ENCODE measurements around the gene CTNNBL1. TPM values are rescaled to one million over a fixed set of nuclear protein-coding genes. Genes with fewer than 3 reads are reported as not detected.

Gene CTNNBL1
- total and polyA plus RNA-seq, 2 donors (not counting 1 experiment from before 2014, with no cell fraction given) = 31.3 to 39.0 TPM

DNA sequence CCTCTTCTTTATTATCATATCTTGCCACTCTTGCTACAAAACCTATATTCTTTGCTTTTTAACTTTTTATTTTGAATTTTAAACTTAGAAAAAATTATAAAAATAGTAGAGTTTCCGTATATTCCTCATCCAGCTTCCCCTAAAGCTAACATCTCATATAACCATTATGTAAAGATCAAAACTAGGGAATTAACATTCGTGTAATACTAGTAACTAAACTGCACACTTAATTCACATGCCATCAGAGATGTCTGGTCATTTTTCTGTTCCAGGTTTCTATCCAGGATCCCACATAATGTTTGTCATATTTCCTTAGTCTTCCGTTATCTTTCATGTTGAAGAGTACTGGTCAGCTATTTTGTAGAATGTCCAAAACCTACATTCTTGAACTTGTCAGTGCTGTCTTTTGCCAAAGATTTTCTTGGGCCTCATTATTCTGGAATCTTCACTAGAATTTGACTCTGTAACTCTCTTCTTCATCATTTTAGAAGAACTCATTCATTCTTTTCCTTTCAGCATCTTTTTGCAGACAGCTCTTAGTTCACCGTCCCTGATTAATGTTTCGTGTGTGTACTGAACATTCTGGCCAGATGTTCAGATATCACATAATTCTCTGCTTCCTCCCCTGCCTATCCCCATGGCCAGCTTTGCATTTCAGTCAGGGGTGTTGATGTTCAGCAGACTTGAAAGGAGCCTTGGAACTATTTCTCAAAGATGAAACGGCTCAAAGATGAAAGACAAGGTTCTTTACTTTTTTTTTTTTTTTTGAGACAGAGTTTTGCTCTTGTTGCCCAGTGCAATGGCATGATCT lies 9.4 kb downstream of the CTNNBL1 start:
- no peaks in the 10 kb centered on the region for H3K27me3 ChIP-seq (ENCODE audit: control insufficient read depth, insufficient read depth, low read length)
- H3K4me2 ChIP-seq (ENCODE audit: extremely low read depth, insufficient read depth, low read length) = no peak overlapping the region
- no peak overlapping the region for H3K27ac ChIP-seq (ENCODE audit: insufficient read depth, low read length)
- no peak overlapping the region for H3K9ac ChIP-seq (ENCODE audit: insufficient read depth, low read length)
- no peaks in the 10 kb centered on the region for H3K9me3 ChIP-seq (ENCODE audit: control insufficient read depth, insufficient read depth, low read depth, low read length)
- no peaks in the 10 kb centered on the region for H3K36me3 ChIP-seq (ENCODE audit: control insufficient read depth, insufficient read depth, low read length)
- H3K79me2 ChIP-seq (ENCODE audit: control insufficient read depth, insufficient read depth, low read length) = peaks cover 4% of the 10 kb centered on the region
- TF ChIP-seq EZH2 (IDR thresholded peaks at IDR 0.05; ENCODE audit: low read length, missing control alignments) (no peak), CTCF (conservative IDR thresholded peaks at IDR 0.05 in 1 of 2, IDR thresholded peaks at IDR 0.05 in 1 of 2; ENCODE audit: low read depth in 1 of 2, low read length in 2 of 2) (no peak)
- no peak overlapping the region for H2AFZ ChIP-seq (ENCODE audit: low read length)
- no peaks in the 10 kb centered on the region for H4K20me1 ChIP-seq (ENCODE audit: control insufficient read depth, extremely low read depth, insufficient read depth, low read length)
- DNase-seq (ENCODE audit: low read depth in 2 of 2) = peak in 1 of 2 donors; percentile 34
- H3K4me1 ChIP-seq (ENCODE audit: control insufficient read depth, extremely low read depth, insufficient read depth, low read length) = no peaks in the 10 kb centered on the region
- H3K4me3 ChIP-seq (replicated peaks in 1 of 4; ENCODE audit: control extremely low read depth in 1 of 4, insufficient read depth in 1 of 4, low read depth in 3 of 4, low read length in 4 of 4) = no peak overlapping the region

DNA sequence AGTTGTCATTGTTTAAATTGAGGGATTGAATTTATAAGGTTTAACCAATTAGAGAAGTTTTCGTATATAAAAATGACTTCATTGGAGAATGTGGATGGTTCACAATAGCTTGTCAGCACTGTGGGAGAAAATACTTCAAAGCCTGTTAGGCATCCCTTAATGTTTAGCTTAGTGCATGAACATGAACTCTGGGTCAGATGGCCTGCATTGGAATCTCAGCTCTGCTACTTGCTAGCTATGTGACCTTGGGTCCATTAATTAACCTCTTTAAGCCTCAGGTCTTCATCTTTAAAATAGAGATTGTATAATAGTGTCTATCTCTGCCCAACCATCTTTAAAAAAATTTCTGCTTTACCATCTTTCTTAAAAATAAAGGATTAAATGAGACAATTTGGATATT lies 11.1 kb downstream of the CTNNBL1 start:
- no peaks in the 10 kb centered on the region for H3K36me3 ChIP-seq (ENCODE audit: control insufficient read depth, insufficient read depth, low read length)
- peaks cover 4% of the 10 kb centered on the region for H3K79me2 ChIP-seq (ENCODE audit: control insufficient read depth, insufficient read depth, low read length)
- no peak for DNase-seq (ENCODE audit: low read depth in 2 of 2)

GRCh38 chr20:37706298-37706697 lies 12.5 kb downstream of the CTNNBL1 start:
- Histone ChIP-seq H3K27me3 (ENCODE audit: control insufficient read depth, insufficient read depth, low read length) (no peaks in the 10 kb centered on the region), H3K9me3 (ENCODE audit: control insufficient read depth, insufficient read depth, low read depth, low read length) (no peaks in the 10 kb centered on the region), H3K79me2 (ENCODE audit: control insufficient read depth, insufficient read depth, low read length) (peaks cover 7% of the 10 kb centered on the region), H3K4me1 (ENCODE audit: control insufficient read depth, extremely low read depth, insufficient read depth, low read length) (no peaks in the 10 kb centered on the region), H4K20me1 (ENCODE audit: control insufficient read depth, extremely low read depth, insufficient read depth, low read length) (no peaks in the 10 kb centered on the region), H3K27ac (ENCODE audit: insufficient read depth, low read length) (no peak overlapping the region), H3K36me3 (ENCODE audit: control insufficient read depth, insufficient read depth, low read length) (no peaks in the 10 kb centered on the region), H2AFZ (ENCODE audit: low read length) (no peak overlapping the region), H3K4me2 (ENCODE audit: extremely low read depth, insufficient read depth, low read length) (no peak overlapping the region), H3K4me3 (replicated peaks in 1 of 4; ENCODE audit: control extremely low read depth in 1 of 4, insufficient read depth in 1 of 4, low read depth in 3 of 4, low read length in 4 of 4) (no peak overlapping the region), H3K9ac (ENCODE audit: insufficient read depth, low read length) (no peak overlapping the region)
- TF ChIP-seq CTCF (conservative IDR thresholded peaks at IDR 0.05 in 1 of 2, IDR thresholded peaks at IDR 0.05 in 1 of 2; ENCODE audit: low read depth in 1 of 2, low read length in 2 of 2) (no peak), EZH2 (IDR thresholded peaks at IDR 0.05; ENCODE audit: low read length, missing control alignments) (no peak)
- DNase-seq (ENCODE audit: low read depth in 2 of 2) = no peak

More for the DNA sequence above, 11.1 kb downstream of the CTNNBL1 start:
- TF ChIP-seq EZH2 (IDR thresholded peaks at IDR 0.05; ENCODE audit: low read length, missing control alignments) (no peak), CTCF (conservative IDR thresholded peaks at IDR 0.05 in 1 of 2, IDR thresholded peaks at IDR 0.05 in 1 of 2; ENCODE audit: low read depth in 1 of 2, low read length in 2 of 2) (no peak)
- no peak overlapping the region for H3K4me3 ChIP-seq (replicated peaks in 1 of 4; ENCODE audit: control extremely low read depth in 1 of 4, insufficient read depth in 1 of 4, low read depth in 3 of 4, low read length in 4 of 4)
- H4K20me1 ChIP-seq (ENCODE audit: control insufficient read depth, extremely low read depth, insufficient read depth, low read length) = no peaks in the 10 kb centered on the region
- H3K27me3 ChIP-seq (ENCODE audit: control insufficient read depth, insufficient read depth, low read length) = no peaks in the 10 kb centered on the region
- H3K4me2 ChIP-seq (ENCODE audit: extremely low read depth, insufficient read depth, low read length) = no peak overlapping the region
- no peaks in the 10 kb centered on the region for H3K9me3 ChIP-seq (ENCODE audit: control insufficient read depth, insufficient read depth, low read depth, low read length)
- no peak overlapping the region for H3K27ac ChIP-seq (ENCODE audit: insufficient read depth, low read length)
- H2AFZ ChIP-seq (ENCODE audit: low read length) = no peak overlapping the region
- H3K4me1 ChIP-seq (ENCODE audit: control insufficient read depth, extremely low read depth, insufficient read depth, low read length) = no peaks in the 10 kb centered on the region
- H3K9ac ChIP-seq (ENCODE audit: insufficient read depth, low read length) = no peak overlapping the region
